Mucosa of gallbladder (tissue), 1 donor: ENCODE data around the gene NPW. TPM values are rescaled to one million over a fixed set of nuclear protein-coding genes. Genes with fewer than 3 reads are reported as not detected.

Experiments used
- DNase-seq: peaks from one replicate; pipeline ENCODE4 v3.0.0-alpha.2; 2020; ENCODE audit warnings: low spot score
- total RNA-seq: library from RNA; stranded (reverse); gene quantifications from one replicate; pipeline ENCODE4 v1.2.1, GENCODE V29; 2021
- donor health status: DM: no; HTN: no; CAD: no.

Gene NPW
- 1.6 TPM for total RNA-seq

- DNase-seq, result no peak
Observed at GRCh38 chr16:2019518-2019920, at the start of gene NPW. Gene NPW, plus strand, starts transcription at chr16:2019785.

- DNase-seq, result peak; percentile 94
Observed at GRCh38 chr16:1971796-1972489, 47.6 kb upstream of the NPW start, which contains the start of gene TBL3. Gene TBL3, plus strand, starts transcription at chr16:1972053. Its CDS starts 112 bp downstream, at chr16:1972165.

GRCh38 chr16:1972490-1972877 lies 47.1 kb upstream of the NPW start:
- no peak for DNase-seq

GRCh38 chr16:1973461-1974156 lies 46.0 kb upstream of the NPW start:
- no peak for DNase-seq

- no peak for DNase-seq
Observed at GRCh38 chr16:1974157-1975070, 45.2 kb upstream of the NPW start.

- no peak for DNase-seq
Observed at GRCh38 chr16:1975432-1976215, 44.0 kb upstream of the NPW start.

- DNase-seq, result no peak
Observed at GRCh38 chr16:1976216-1976520, 43.4 kb upstream of the NPW start.

GRCh38 chr16:1976951-1977874 lies 42.4 kb upstream of the NPW start:
- no peak for DNase-seq

GRCh38 chr16:1977875-1978268 lies 41.7 kb upstream of the NPW start:
- DNase-seq, result no peak

- DNase-seq, result no peak
Observed at GRCh38 chr16:1978476-1979120, 41.0 kb upstream of the NPW start.

GRCh38 chr16:1979271-1980029 lies 40.1 kb upstream of the NPW start:
- peak; percentile 76 for DNase-seq

GRCh38 chr16:1980030-1980769 lies 39.4 kb upstream of the NPW start:
- DNase-seq, result no peak

GRCh38 chr16:1980770-1981087 lies 38.9 kb upstream of the NPW start:
- no peak for DNase-seq

GRCh38 chr16:1981398-1981836 lies 38.2 kb upstream of the NPW start, which contains the start of gene NOXO1:
Gene NOXO1, minus strand, starts transcription at chr16:1981469. Its CDS starts 290 bp downstream, at chr16:1981179.
- no peak for DNase-seq

GRCh38 chr16:1982013-1982433 lies 37.6 kb upstream of the NPW start:
- no peak for DNase-seq

- no peak for DNase-seq
Observed at GRCh38 chr16:1982991-1983543, 36.5 kb upstream of the NPW start.

GRCh38 chr16:1983544-1984346 lies 35.8 kb upstream of the NPW start, which contains the start of gene GFER:
Gene GFER, plus strand, starts transcription at chr16:1984193. Its CDS starts 26 bp downstream, at chr16:1984219.
- peak; percentile 90 for DNase-seq
